Central memory CD4-positive, alpha-beta T cell (primary cell): Measurements from ENCODE around the gene NEK6.

ENCODE experiments used
- DNase-seq: peaks from one replicate; pipeline ENCODE4 v3.0.0; 2022

NEK6 gene

DNA sequence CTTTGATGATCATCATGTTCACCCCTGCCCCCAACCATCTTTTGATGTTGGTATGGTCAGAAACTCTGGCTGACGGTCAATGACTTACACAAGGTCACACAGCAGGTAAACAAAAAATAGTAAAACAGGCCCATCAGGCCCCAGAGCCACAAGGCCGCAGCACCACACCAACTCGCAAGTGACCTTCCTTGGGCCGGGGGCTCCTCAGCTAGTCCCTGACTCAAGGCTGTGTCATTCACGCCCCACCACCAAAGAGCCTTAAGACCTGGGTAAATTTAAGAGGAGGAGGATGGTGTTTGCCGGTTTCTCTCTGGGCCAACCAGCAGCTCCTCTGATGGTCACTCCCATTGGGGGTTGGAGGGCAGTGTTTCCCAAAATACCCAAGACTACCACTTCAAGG, 101.7 kb downstream of the NEK6 start:
- no peak for DNase-seq

DNA sequence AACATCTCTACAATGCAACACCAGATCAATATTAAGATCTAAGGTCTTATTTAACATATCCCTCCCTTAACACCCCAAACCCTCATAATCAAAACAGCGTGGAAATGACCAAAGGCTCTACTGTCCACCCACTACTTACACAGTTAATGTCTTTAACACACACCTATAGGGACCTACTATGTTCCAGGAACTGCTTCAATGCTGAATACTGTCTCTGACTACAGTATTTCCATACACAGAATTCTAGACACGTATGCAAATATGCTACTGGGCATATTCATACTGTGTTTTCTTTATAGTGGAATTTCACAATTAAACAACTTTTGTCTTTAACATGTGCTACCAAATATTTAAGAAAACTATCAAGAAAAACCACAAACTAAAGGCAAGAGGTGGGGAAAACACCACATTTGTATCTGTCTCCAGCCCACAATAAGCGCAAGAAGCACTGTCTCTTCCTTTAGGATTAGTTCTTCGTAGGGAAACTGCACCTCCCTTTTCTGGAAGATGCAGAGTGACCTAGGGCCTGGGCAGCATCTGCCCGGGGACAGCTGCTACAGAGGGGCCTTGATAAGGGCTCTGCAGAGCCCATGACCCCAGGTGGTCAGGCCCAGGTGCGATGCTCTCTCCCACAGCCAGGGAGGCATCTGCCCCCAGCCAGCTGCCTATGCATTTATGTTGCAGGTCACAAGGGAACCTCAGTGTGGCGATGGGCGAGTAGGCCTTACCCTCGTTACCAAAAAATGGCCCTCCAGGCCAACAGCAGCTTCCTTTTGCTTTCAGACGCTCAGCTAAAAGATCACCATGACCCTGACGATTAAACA, 102.3 kb downstream of the NEK6 start:
- no peak for DNase-seq

DNA sequence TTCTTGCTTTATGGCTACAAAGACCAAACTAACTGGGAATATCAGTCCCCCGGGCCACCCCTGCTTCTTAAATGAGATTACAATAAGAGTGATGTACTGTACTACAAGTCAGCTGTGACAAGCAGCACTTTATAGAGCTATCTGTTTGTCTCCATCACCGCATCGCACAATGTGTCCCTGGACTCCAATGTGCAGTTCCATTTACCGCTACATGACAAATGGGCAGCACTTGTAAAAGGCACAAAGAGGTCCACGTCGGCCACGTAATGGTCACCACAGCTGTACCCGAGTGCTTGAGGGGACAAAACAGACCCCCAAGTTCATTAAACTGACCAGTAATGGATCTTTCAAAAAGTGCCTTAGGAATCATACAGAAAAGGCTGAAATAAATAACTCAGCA, 103.4 kb downstream of the NEK6 start:
- DNase-seq = no peak

DNA sequence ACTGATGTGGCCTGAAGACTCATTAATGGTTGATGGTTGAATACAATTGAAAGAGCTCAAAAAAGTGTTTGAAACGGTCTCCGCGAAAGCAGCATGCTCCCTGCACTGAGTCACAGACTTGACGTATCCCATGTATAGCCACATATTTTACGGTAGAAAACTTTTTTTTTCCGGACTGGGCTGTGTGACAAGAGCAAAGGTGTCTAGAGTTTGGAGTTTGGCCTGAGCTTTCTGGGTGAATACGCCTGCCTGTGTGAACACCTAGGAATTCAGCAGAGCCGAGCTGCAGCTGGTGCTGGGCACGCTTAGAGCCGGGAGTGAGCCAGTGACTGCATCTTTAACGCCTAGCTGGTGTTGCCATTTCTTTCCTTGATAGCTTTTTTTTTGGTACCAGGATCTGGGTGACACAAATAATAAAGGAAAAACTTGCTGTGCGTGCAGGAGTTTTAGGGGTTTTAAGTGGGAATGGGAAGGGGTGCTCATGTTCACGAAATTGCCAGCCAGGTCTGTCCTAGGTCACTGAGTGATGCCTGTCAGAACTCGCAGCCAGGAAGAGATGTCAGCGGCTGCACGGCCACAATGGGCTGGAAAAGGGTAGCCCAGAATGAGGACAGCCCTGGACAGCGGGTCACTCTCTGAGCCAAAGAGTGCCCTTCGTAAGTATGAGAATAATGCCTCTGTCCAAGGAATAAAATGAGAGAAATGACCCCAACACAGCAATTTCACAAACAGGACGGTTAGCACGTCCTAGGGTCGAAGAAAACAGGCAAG, 105.8 kb downstream of the NEK6 start:
- no peak for DNase-seq

DNA sequence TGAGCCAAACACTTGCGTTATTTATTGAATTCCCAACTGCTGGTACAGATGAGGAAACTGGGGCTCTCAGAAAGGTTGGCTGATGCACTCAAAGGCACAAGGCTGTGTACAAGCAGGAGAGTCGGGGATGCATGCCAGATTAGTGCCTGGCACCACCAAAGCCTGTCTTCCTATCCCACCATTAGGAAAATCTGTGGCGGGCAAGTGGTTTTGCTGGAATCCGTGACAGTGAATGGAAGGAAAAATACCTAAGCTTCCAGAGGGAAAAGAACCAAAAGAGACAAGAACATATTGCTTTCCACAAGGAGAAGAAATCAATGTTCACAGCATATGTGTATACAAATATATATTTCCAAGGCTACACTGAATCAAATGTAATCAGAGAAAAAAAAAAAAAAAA, 106.4 kb downstream of the NEK6 start:
- DNase-seq = no peak

DNA sequence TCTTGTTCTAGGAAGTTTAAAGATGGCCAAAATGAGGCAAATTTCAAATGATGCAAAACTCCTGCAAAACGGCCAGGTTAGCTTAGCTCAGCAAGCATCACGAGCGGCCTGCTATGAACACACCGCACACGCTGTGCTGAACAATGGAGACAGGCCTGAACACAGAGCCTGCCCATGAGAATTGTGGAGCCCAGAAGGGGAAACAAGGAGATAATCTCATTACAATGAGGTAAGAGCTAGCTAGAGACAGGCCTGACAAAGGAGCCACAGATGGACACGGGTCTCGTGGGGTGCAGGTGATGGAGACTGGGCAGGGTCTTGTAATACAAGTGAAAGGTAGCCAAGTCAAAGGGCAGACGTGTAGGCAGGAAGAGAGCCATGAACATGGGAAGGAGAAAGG, 107.3 kb downstream of the NEK6 start:
- no peak for DNase-seq

DNA sequence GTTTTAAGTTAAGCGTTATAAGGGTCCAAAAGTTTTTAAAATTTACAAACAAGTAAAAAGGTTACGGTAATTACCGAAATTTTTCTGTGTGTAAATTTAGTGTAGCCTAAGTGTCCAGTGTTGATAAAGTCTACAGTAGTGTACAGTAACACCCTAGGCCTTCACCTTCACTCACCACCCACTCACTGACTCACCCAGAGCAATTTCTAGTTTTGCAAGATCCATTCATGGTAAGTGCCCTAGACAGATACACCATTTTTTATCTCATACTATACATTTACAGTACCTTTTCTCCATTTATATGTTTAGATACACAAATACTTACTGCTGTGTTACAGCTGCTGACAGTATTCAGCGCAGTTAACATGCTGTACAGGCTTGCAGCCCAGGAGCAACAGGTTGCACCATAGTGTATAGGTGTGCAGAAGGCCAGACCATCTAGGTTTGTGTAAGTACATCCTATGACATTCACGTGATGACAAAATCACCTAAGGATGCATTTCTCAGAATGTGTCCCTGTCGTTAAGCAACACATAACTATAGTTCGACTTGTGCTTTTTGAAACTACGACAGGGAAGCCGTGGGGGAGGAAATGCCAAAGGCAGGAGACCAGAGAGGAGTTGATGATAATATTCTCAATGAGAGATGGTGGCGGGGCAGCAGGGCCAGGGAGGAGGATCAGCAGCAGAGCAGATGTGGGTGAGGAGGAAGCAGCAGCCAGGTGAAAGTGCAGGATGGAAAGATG, 108.9 kb downstream of the NEK6 start:
- no peak for DNase-seq

DNA sequence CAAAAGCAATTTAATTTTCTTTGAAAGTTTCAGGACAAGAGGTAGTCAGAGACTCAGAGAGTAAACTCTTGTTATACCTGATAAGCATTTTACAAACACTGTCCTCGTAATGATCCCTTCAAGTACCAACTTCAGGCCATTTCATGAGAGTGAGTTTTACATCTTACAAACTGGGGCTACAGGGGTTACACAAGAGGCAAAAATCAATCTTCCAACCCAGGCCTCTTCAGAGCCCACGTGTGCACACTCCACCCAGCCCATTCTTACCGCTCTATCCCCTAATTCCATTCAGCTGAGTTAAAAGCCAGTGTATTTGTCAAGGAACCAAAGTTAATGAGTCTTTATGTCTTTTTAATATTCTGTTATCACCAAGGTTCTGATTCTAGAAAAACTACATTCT, 110.9 kb downstream of the NEK6 start:
- no peak for DNase-seq

DNA sequence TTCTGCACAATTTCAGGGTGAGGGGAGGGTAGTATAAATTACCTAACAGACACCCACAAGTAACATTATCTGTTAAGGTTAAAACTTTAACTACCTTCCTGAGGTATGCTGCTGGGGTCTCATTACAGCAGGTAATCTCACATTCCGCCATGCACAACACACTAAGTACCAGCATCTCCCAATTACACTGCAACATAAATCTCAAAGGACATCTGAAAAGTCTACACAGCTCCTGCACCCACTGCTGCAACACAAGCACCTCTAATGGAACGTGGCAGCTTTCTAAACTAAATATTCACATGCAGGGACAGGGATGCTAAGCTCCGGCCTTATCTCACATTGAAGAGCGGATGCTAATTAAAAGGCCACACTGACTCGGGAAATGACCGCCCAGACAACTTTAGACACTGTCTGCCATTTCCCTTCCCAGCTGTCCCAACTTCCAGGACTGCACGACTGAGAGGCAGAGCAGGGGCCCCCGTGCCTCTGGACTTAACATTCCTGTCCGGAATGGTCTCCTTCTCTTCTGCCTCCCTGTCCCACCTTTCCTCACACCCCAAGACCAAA, 111.6 kb downstream of the NEK6 start:
- DNase-seq = no peak

DNA sequence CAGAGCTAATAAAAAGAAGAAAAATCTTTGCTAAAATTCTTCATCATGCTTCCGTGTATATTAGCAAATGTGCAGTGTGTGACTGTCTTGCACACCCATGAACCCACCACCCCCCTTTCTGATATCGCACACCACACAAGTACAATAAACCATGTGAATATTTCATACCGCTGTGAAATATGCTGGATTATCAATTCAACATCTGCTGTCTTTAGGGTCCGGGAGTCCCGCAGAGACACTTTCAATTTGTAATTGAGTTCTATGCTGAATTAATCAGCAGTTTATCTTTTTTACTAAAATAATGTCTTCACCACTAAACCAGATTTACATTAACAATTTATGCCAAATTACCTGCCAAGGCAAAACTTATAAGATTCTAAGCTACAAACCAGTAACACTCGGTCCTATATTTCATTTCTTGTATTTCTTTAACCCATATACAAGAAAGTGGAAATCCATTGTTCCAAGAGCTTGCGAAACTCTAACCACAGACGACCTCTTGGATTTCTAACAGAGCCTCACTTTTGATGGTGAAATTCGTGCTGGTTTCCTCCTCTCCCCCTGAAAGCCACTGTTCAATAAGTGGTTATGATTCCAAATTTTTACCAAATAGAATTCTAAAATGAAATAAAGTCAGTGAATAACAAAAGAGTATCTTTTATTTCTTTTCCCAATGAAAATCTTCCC, 113.3 kb downstream of the NEK6 start:
- no peak for DNase-seq

DNA sequence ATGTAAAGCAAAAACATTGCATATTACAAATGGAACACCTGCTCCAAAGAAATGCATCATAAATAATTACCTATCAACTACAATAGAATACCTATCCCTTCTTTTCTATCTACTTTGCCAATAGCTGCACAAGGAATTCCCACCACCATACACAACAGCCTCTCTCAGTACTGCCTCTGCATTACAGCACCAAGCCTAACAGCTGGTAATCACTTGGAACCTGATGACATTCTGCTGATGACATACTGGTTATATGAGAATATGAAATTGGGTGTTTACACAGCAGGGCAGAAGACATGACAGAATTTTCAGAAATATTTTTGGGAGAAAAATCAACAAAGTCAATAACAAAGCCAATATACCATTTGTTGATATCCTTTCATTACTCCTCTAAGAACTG, 114.3 kb downstream of the NEK6 start:
- no peak for DNase-seq

DNA sequence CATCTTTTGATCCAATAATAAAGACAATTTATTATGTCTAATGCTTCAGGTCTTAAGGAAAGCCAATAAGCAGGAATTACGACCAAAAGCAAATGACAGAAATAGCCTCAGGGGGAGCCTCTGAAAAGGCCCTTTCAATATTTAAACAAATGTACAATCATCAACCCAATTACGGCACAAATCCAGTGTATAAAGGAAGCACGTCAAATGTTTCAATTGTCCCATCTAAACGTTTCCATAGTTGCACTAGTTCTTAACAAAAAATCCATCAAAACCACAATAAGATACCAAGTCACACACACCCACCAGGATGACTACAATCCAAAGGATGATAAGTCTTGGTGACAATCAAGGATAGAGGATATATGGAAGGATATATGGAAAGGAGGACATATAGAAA, 115.6 kb downstream of the NEK6 start:
- no peak for DNase-seq

DNA sequence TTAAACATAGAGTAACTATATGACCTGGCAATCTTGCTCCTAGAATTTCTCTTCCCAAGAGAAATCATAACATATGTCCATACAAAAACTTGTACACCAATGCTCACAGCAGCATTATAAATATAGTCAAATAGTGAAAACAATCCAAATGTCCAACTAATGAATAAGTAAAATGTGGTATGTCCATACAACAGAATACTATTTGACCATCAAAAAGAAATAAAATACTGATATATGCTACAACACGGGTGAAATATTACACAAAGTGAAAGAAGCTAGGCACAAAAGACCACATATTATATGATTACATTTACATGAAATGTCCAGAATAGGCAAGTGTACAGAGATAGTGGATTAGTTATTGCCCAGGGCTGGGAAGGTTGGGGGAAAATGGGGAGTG, 116.1 kb downstream of the NEK6 start:
- no peak for DNase-seq

DNA sequence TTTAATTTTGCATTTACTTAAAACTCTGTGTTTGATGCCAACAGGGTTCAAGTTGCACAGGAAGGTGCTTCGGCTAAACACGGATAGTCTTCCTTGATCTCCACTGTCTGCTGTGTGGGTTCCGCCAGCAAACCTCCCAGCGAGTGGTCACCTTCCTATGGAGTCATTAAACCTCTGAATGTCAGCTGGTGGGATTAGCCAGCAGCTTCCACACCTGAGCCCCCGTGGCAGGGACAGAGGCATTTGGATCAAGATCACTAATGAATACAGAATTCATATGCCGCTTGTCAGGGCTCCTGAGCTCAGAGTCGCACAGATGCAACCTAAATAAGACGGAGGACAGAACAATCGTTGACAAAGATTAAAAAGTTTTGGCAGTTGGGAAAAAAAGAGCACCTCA, 118.0 kb downstream of the NEK6 start:
- no peak for DNase-seq

DNA sequence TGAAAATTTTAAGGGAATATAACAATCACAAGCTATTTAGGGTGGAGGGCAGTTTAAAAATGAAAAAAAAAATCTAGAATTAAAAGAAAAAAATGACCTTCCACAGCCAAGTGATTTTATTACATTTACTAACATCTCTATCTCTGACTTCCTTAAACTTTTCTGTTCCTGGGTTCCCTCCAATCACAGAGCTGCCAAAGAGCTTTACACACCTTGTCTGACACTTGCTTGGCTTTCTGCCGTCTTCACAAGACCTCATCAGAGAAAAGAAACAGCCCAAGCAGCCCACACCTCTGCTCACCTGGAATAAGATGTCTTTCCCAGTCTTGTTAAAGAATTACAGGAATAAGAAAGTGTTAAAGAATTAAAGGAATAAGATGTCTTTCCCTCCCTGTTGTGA, 118.6 kb downstream of the NEK6 start:
- DNase-seq = no peak

DNA sequence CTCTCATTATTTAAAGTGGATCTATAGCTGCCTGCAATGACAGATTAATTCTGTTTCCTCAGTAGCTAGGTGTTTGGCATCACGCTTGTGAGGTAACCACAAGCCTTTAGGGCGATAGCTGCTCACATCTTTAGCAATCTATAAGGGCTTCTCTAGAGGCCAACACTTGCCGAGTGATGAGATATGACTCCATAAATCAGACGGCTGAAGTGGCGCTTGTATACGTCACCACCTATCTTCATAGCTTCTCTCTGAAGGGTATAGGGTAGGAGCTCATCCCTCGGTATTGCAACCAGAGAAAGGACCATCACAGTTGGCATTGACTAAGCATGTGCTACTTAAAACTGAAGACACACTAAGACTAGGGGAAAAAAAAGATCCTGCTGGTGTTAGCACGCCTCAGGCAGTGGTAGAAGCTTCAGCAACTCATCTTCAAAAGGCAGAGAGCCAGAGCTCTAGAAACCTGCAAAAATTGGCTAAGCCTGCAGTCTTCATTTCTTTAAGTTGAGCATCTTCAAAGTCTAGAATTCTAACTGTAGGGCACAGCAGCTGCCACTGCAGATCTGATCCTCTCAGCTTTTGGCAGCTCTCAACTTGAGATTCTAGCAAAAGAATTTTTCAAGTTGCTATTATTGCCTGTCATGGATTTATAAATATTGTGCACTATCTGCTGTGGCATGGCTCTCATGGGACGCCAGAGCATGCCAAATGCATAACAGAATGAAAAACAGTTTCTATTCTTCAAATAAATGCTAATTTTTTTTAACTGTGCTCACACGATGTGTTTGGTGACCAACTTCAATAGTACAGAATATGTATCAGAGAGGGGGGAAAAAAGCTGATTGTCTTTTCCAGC, 120.0 kb downstream of the NEK6 start:
- no peak for DNase-seq

DNA sequence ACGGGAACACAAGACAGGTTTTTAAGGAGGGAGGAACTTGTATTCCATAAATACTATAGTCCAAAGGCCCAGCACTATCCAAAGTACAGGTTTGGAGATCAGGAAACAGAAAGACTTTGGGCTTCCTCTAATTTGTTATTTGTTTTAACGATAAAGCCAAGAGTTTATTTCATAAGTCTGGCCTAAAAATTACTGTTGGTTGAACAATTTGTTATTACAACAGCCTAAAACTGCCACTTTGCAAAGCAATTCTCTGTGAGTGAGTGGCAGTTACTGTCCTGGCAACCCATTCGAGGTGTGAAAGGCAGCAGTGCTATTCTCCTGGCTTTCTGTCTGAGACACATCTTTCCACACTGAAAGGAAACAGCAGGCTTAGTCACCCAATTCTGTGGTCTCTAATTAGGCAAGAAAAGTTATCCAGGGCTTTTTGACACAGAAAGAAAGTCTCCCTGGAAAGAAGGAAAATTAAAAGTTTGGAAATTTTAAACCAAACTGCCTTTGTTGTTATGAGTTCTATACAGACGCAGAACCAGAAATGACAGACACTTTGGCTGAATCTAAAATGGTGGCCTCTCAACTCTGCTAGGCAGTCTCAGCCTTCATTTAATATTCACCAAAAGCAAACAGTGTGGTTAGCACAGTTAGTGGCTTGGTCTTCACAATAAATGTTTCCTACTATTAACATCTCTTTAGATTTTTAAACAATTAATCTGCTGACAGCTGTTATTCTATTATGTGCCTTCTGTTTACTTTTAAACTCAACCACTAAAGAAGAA, 123.6 kb downstream of the NEK6 start:
- DNase-seq = no peak

DNA sequence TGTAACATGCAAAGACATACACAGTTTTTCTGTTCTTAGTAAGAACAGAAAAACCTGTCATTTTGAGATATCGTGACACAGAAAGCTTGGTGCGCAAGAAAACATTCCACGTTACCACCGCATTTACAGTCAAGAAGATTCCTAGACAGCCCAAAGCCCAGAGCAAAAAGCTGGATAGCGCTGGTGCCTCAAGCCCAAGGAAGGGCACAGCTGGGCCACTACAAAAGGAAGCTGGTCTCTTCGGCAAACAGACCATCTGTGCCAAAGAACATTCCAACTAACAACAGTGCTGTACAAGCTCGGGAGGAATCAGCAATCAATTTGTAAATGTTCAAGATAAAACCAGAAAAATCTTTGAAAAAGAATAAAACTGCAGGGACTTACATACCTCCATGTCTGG, 126.5 kb downstream of the NEK6 start:
- DNase-seq = no peak

DNA sequence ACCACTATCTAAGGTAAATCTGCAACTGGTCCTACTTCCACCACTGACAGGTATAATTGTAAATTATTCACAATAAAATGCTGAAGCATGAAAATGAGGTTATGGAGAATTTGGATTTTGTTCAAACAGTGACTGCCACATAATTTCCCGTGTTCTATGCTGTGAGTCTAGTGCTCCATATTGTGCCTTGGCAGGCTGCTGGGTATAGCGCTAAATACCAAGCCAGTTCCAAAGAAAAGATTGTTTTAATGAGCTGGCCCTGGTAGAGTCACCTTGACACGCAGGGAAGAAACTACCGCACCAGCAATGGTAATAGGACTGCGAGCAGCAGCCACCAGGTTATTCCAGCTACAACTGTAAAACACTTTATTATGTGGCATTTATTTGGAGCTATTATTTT, 127.1 kb downstream of the NEK6 start:
- DNase-seq = no peak

DNA sequence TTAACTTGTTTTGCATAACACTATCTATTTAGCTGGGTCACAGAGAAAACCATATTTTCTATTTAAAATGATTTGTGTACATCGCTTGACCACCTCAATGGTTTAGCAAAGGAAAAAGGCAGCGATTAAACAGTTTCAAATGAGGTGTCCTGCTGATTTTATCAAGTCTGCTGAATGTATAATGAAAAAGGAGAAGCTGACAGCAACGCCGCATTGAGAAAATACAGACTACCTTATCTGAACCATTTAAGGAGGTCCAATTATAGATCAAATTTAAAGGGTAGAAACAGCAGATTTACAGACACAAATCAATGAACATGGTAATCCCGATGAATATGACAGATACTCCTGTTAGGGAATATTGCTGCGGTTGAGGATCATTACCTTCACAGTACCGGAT, 127.9 kb downstream of the NEK6 start:
- no peak for DNase-seq

DNA sequence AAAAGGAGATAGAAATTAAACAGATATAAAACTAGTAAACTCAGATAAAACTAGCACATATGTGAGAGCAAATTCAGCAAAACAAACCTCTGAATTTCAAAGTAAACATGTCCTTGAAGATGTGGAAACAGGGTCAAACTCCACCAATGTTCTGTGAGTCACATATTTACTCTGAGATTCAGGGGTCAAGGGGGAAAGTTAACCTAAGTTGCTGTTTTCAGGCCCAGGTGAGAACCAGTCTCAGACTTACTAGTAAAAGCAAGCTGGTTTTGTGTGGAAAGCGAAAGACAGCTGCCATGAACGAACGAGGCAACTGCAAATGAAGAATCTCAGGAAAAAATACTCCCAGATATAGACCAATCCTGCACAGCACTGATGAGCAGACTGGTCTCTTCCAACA, 128.5 kb downstream of the NEK6 start:
- no peak for DNase-seq
